GM12875 (cell line): Measurements from ENCODE around the gene C16orf74.

Experiments used
- H3K4me3 ChIP-seq: one replicate; pipeline ENCODE4 v1.5.1; 2011; ENCODE audit warnings: low read depth, low read length, control low read depth
- TF ChIP-seq, protein P1 (sequence below): IDR thresholded peaks from 2 replicates; pipeline ENCODE4 v1.5.1; 2011; ENCODE audit warnings: low read depth, mild to moderate bottlenecking, control low read depth, inconsistent platforms, low read length, moderate library complexity, borderline replicate concordance; ENCODE audit not compliant: insufficient read depth

C16orf74 gene

DNA sequence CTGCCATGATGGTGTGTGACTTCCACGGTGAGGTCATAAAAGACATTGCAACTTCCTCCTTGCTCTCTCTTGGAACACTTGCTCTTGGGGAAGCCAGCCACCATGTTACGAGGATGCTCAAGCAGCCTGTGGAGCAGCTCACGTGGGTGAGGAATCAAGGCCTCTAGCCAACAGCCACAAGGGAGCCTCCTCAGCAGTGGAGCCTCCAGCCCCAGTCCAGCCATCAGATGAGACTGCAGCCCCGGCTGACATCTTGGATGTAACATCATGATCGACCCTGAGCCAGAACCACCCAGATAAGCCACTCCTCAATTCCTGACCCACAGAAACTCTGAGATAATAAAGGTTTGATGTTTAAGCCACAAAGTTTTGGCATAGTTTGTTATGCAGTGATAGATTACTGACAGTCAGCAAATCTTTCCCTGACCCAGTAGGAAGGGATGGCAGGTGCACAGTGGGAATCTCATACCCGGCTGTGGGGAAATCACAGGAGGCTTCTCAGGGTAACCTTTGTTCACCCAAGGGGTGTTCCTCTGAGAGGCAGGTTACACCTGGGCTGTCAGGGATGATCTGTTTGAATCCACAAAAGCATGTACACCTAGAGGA lies 38.8 kb downstream of the C16orf74 start:
- TF ChIP-seq, protein P1, sequence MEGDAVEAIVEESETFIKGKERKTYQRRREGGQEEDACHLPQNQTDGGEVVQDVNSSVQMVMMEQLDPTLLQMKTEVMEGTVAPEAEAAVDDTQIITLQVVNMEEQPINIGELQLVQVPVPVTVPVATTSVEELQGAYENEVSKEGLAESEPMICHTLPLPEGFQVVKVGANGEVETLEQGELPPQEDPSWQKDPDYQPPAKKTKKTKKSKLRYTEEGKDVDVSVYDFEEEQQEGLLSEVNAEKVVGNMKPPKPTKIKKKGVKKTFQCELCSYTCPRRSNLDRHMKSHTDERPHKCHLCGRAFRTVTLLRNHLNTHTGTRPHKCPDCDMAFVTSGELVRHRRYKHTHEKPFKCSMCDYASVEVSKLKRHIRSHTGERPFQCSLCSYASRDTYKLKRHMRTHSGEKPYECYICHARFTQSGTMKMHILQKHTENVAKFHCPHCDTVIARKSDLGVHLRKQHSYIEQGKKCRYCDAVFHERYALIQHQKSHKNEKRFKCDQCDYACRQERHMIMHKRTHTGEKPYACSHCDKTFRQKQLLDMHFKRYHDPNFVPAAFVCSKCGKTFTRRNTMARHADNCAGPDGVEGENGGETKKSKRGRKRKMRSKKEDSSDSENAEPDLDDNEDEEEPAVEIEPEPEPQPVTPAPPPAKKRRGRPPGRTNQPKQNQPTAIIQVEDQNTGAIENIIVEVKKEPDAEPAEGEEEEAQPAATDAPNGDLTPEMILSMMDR: no peak
- H3K4me3 ChIP-seq: no peak overlapping the region

DNA sequence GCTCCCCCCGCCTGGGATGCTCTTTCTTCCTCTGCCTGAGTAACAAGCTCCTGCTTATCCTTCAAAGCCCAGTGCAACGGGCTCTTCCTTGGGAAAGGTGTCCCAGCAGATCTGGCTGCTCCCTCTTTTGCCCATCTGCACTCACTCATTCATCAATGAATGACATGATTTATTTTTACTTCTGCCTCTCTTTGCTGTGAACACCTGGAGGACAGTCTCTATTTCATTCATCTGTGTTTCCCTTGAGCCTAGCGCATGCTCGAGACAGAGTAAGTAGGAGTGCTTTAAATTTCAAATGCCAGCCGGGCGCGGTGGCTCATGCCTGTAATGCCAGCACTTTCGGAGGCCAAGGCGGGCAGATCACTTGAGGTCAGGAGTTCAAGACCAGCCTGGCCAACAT lies 40.2 kb downstream of the C16orf74 start:
- TF ChIP-seq, protein P1: no peak
- H3K4me3 ChIP-seq: no peak overlapping the region

DNA sequence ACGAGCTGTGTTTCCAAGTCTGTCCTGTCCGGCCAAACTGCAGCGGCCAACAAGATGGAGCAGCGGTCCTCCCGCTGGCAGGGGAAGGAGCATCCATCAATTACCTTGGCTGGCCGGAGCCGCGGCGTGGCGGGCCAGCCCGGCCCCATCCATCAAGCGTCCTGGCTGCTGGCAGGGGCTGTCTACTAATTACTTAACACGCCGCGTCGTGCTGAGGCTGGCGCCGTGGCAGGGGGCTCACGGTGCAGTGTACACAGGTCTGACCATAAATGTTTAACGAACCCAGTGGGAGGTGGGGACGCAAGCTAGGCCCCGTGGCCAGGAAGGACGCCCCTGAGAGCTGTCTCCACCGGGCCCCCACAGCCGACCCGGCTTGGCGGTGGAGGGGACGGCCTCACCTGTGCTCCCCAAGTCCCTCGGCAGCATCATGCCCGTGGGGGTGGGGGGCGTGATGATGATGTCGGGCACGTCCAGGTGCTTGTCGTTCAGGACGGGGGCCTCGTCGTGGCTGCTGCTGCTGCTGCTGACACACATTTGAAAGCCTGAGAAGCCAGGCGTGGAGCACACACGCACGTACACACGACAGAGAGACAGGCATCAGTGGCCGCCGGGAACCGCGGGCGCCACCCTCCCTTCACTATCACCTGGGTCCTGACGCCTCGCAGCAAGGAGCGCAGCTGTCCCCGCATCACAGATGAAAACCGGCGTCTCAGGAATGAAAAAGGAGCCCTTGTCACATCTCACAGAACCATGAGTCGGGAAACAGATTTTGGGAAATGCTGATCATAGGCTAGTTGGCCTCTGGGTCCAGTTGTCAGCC lies 40.9 kb downstream of the C16orf74 start:
- no peak overlapping the region for H3K4me3 ChIP-seq
- TF ChIP-seq, protein P1: no peak

DNA sequence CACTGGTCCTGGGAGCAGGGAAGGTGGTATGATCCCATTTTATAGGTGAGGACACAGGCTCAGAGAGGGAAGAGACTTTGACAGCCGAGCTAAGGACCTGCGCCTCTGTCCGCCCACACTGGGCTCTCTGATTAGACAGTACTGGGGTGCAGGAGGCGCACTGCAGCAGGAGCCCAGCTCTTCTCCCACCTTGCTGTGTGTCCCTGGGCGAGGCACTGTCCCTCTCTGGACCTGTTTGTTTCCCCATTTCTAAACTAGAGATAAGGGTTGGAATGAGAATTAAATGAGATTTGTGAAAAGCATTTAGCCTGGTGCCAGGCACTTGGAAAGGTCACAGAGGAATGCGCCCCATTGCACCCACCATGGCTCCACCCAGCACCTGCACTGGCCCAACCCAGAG lies 42.6 kb downstream of the C16orf74 start:
- TF ChIP-seq, protein P1: no peak
- H3K4me3 ChIP-seq: no peak overlapping the region

DNA sequence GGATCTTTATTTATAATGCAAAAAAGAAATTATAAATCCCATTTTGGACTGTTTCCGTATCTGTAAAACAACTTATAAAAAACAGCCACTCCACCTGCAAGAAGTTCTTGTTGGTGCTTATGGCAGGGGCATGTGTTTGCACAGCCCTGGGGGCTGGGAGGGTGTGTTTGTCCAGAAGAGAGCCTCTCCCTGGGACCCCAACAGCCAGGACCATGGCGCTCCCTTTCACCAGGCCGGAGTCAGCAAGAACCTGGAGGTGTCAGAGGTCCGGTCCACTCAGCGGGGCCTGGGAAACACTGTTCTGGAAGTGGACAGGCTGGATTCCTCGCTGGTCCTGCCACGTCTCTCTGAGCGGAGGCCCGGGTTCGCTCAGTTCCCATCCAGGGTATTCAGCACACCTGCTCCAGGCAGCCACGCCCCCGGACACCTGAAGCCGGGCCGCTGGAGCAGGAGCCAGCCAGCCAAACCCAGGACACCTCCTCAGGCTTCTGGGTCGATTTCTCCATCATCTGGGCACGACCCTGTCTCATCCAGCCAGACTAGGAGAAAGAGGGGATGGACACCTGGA lies 43.3 kb downstream of the C16orf74 start:
- TF ChIP-seq, protein P1: no peak
- no peak overlapping the region for H3K4me3 ChIP-seq

DNA sequence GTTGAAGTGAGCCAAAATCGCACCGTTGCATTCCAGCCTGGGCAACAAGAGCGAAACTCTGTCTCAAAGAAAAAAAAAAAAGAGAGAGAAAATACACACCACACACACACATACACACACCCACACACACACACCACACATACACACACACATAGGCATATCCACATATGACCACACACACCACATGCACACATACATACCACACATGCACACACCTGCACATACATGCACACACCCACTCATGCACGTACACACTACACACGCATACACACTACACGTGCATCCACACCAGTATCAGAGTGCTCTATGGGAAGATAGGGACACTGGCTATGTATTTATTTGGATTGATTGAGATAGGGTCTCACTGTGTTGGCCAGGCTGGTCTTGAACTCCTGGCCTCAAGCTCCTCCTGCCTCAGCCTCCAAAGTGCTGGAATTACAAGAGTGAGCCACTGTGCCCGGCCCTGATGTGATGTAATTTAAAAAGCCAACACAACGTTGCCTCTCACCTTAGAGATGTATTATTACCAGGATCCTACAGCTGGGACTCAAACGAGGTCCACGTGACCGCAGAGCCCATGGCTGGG lies 44.4 kb downstream of the C16orf74 start:
- no peak overlapping the region for H3K4me3 ChIP-seq
- TF ChIP-seq, protein P1: no peak
